Activated CD8-positive, alpha-beta memory T cell treated with anti-CD3 and anti-CD28 coated beads, Interleukin-2, amount 50 U/mL, for 1 hour (primary cell): Measurements from ENCODE around the gene OR1J4.
"Not testable (repeated sequence)": the region's sequence is repeated elsewhere in the genome, so short reads cannot be mapped to it uniquely, and the experiment has no call there.

Experiments used
- DNase-seq: peaks from one replicate; pipeline ENCODE4 v3.0.0-alpha.2; 2020; ENCODE audit errors: extremely low read depth

Gene OR1J4, protein sequence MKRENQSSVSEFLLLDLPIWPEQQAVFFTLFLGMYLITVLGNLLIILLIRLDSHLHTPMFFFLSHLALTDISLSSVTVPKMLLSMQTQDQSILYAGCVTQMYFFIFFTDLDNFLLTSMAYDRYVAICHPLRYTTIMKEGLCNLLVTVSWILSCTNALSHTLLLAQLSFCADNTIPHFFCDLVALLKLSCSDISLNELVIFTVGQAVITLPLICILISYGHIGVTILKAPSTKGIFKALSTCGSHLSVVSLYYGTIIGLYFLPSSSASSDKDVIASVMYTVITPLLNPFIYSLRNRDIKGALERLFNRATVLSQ

DNA sequence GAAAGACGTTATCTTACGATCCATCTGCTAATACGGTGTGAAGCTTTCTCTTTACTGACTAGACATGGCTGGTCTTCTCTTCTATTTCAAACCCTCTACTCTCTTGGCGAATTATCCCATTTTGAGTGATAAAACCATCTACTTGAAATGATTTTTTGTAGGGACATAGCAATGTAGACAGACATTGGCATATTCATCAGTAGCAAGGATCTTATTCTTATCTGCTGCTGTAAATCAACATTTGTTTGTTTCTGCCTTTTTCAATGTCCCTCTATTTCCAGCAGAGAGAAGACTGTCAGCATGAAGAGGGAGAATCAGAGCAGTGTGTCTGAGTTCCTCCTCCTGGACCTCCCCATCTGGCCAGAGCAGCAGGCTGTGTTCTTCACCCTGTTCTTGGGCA, at the start of gene OR1J4:
TSS of gene OR1J4 (plus strand) at position 301 of the 400 bp plus-strand sequence. CDS start at position 301, 0 bp downstream.
- no peak for DNase-seq

DNA sequence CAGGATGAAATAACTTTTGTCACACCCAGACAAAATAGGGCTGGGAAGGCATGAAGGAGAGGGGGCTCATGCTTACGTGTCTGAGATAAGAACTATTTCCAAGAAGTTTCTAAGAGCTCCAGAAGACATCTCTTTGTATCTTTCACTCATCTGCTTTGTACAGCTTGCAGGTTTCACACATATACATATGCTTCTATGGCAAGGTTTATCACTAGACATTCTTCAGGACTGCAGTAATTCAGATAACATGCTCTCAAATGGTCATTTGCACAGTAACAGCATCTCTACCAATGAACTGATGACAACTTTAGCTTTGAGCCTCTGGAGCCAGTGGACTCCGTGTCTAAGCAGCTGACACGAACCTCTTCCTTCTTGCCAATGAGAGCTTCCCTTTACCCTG, 44.4 kb upstream of the OR1J4 start:
- DNase-seq = no peak

DNA sequence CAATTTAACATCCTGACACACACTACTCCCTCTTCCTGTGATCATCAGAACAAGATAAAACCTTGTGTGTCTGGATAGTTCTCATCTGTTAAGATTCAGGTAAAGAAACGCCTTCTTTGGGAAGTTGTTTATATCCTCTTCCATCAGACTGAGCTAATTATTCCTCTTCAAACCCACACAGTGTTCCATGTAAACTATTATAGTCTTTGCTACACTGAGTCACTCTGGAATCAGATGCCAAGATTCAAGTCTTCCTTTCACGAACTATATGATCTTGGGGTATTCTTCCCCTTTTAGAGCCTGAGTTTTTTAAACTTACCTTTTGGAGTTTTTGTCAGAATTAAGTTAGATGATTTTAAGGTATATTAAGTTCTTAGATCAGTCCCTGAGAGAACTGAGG, 43.2 kb upstream of the OR1J4 start:
- no peak for DNase-seq

DNA sequence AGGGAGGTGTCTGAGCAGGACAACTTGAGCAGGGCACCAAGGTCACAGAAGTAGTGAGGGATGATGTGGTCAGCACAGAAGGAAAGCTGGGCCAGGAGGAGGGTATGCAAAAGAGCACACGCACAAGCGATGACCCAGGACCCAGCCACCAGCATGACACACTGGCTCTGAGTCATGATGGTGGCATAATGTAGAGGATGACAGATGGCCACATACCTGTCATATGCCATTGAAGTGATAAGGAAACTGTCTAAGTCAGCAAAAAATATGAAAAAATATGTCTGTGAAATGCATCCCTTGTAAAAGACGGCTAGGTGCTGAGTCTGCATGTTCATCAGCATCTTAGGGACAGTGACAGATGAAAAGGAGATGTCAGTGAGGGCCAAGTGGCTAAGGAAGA, 41.6 kb upstream of the OR1J4 start:
- DNase-seq = no peak

DNA sequence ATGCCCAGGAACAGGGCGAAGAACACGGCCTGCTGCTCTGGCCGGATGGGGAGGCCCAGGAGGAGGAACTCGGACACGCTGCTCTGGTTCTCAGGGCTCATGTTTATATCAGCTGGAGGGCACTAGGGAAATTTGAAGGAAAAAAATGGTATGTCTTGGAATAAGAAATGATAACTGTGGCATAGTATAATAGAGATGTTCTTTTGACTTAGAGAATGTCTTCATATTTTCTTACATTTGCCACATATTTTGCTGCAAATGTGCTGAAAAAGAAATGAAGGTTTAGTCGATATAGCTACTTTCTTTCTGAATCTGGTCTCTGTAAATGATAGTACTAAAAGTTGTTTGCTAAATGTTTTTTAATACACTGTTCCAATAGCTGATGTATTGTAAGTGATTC, 41.1 kb upstream of the OR1J4 start, which contains the start of gene OR1J1:
TSS of gene OR1J1 (minus strand) at position 101 of the 400 bp plus-strand sequence. CDS start at position 101, 0 bp downstream.
- DNase-seq = no peak

DNA sequence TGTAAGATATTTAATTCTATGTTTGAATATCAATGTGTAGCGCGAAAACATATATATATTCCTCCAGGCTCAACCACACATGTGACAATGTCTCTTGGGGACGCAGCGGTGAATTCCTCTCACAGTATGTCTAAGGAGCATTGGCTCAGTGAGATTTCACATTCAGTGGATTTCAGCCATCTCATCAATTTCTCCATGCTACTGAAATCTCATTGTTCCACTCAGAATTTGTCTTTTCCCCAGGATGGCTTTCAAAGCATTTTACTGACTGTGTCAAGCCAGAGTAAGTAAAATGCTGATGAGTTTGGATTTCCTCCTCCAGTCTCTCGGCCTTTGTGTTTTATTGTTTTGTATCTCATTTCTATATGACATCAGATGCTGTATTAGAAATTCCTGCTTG, 39.9 kb upstream of the OR1J4 start:
- no peak for DNase-seq

DNA sequence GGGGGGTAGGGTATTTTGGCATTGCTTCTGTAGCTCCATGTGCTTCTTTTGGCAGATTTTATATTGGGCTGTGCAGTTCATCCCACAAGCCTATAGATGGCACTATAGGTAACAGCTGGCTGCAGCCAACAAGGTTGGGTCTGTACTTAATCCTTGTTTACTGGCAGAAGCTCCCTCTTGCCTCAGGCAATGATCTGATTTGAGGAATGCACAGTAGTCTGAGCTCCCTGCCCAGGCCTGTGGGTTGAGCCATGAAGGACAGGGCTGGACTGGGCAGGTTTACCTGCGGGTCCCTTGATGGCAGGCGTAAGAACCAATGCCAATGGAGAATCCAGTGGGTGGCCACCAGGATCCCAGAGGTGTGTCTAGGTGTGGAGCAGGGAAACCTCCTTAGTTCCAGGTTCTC, 20.1 kb upstream of the OR1J4 start:
- no peak for DNase-seq

DNA sequence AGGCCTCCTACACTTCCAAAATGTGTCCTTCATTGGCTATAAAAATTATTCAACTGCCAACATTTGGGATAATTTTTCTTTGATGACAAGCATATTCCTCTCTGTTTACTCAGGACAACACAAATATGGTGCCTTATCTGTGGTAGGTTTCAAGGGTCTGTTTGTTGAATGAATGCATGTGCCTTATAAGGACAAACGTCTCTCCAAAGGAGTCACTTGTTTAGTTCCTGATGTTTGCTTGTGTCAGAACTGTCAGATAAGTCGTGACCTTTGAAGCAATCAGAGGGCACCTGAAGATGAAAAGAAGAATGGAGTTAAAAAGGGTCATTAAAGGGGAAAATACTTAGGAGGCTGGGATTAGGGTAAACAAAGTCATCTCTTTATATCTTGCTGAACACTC, 12.0 kb upstream of the OR1J4 start:
- no peak for DNase-seq

DNA sequence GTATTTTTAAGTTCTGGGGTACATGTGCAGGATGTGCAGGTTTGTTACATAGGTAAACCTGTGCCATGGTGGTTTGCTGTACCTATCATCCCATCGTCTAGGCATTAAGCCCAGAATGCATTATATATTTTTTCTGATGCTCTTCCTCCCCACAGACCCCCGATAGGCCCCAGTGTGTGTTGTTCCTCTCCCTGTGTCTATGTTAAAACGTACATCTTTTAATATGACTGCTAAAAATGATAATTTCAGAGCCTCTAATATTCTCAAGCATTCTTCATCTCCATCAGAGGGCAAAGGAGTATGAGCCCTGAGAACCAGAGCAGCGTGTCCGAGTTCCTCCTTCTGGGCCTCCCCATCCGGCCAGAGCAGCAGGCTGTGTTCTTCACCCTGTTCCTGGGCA, 8.4 kb upstream of the OR1J4 start, which contains the start of gene OR1J2:
TSS of gene OR1J2 (plus strand) at position 301 of the 400 bp plus-strand sequence. CDS start at position 301, 0 bp downstream.
- DNase-seq = no peak

DNA sequence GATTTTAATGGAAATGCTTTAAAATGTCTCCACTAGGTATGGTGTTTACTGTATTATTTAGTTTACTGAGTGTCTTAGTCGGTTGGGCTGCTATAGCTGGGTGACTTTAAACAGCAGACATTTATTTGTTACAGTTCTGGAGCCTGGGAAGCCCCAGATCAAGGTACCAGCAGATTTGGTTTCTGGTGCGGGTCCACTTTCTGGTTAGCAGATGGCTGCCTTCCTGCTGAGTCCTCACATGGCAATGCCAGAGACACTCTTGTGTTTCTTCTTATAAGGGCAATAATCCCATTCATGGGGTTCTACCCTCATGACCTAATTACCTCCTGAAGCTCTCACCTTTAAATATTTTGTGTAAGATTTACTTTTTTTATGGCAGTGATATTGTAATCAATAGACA, 715 bp upstream of the OR1J4 start:
- DNase-seq = no peak

DNA sequence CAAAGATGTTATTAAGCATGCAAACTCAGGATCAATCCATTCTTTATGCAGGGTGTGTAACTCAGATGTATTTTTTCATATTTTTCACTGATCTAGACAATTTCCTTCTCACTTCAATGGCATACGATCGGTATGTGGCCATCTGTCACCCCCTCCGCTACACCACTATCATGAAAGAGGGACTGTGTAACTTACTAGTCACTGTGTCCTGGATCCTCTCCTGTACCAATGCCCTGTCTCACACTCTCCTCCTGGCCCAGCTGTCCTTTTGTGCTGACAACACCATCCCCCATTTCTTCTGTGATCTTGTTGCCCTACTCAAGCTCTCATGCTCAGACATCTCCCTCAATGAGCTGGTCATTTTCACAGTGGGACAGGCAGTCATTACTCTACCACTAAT, 435 bp downstream of the OR1J4 start:
- no peak for DNase-seq

DNA sequence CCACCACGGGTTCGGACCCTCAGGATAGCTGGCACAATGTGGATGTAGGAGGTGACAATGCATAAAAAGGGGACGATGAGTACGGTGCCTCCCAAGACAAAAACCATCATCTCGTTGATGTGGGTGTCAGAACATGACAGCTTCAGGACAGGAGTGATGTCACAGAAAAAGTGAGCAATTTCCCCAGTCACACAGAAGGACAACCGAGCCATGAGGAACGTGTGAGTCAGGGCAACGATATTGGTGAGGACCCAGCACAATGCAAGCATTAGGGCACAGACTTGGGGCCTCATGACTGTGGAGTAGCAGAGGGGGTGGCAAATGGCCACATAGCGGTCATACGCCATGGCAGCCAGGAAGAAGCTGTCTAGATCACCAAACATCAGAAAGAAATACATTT, 7.7 kb downstream of the OR1J4 start:
- DNase-seq = no peak

DNA sequence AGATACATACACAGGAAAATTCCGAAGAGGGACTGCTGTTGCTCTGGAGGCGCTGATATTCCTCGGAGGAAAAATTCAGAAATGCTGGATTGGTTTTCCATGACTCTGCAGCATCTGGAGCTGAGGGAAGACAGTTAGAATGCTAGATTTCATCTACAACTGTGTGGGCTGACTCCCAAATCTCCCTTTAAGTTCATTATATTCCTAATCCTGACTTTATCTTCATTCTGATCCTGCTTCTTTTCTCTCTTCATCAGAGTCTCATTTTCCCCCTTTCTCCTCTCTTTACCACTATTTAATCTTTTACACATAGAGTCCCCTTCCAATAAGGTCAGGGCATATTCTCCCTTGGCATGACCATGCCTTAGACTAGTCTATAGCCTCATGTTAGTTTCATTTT, 8.3 kb downstream of the OR1J4 start, which contains the start of gene OR1N1:
TSS of gene OR1N1 (minus strand) at position 101 of the 400 bp plus-strand sequence. CDS start at position 101, 0 bp downstream.
- no peak for DNase-seq

DNA sequence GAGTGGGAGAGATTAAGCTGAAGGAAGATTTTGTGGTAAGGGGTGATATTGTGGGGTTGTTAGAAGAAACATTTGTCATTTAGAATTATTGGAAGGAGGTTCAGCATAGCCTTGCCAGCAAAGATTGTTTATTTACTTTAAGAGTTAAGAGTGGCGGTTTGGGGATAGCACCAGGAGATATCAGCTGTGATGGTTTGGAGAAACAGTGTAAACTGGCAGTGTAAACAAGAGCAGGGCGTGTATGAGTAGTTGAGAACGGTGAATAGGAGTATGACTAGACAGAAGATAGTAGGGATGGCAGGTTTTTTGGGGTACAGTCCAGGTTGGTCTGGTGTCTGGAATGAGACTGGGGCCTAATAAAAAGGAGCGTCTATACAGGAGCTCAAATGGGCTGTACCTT, 12.2 kb downstream of the OR1J4 start:
- not testable (repeated sequence) for DNase-seq

DNA sequence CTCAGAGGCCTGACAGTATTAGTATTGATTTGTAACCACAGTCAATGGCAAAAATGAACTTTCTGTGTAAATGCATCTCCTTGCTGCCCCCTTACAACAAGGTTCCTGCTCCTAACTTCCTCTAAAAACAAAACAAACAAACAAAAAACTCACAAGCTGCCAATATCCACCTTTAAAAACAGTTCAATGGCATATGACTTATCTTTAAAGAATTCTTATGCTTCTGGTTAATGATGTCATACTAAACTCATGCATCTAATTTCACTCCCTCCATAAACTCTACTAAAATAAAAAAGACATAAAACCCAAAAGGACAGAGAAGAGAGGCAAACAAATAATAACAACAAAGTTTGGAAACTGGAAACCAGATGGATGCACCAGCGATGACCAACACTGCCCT, 17.2 kb downstream of the OR1J4 start:
- no peak for DNase-seq

DNA sequence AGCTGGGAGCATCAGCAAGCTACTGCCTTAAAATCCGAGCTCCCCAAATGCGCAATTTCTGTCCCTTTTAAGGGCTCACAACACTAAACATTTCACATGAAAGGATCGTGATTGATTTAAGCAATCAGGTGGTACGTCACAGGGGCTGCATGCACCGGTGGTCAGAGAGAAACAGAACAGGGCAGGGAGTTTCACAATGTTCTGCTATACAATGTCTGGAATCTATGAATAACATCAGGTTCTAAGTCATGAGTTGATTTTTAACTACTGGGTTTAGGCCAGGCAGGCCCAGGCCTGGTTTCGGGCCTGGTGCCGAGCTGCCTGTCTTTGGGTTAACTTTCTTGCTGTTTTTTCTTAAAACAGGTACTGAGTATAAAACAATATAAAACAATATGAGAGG, 18.1 kb downstream of the OR1J4 start:
- DNase-seq = not testable (repeated sequence)

DNA sequence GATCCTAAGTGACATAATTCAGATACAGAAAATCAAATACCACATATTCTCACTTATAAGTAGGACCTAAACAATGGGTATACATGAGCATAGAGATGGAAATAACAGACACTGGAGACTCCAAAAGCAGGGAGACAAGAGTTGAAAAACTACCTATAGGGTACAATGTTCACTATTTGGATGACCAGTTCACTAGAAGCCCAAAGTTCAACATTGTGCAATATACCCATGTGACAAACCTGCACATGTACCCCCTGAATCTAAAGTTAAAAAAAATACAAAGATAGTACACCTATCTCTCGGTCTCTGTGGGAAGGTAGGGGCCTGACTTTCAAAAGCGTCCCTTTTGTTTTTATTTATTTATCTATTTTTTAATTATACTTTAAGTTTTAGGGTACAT, 19.8 kb downstream of the OR1J4 start:
- DNase-seq = no peak

DNA sequence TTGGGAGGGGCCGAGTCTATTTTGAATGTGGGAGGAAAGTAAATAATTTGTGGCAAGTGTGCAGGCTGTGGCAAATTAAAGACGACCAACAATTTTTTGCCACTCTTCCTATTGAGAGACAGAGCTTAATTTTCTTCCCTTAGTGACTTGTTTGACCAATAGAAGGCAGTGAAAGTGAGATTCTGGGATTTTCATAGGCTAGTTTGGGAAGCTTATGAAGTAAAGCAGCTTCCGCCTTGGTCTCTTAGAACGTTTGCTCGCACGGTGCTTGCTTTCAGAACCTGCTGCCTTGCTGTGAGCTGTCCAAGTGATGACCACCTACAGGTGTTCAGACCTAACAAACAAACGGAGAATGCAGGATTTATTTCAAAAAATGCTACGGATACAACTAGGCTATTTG, 27.3 kb downstream of the OR1J4 start:
- no peak for DNase-seq

DNA sequence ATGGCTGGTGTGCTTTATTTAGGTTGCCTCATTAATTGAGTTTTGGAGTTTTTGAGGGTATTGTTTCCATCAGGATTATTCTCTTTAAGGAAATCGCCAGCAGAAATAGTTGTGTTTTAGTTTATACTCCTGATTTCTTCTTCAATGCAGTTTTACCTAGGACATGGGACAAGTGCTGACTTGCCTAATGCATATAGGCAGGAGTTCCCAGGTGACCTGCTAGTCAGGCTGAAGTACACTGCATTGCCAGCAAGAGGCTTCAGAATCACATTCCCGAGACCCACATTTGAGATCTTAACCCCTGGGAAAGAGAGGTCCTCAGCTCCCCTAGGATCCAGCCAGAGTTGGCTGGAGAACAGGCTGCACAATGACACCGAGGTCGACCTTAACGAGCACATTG, 32.4 kb downstream of the OR1J4 start:
- DNase-seq = no peak

DNA sequence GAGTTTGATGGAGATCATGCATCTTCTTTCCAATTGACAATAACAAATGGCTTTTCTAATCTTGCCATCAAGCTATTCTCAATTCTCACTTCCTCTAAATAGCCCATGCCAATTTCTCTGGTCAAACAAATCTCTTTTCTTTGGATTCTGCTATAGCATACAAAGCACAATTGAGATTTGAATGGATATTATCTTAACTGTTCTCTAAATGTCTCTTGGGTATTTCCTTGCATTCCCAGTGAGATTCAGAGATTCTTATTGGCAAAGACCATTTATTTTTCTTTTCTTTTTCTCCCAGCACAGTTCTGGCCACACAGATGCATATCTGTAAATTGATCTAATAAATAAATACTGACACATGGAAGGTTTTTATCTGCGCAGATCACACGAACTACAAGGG, 33.9 kb downstream of the OR1J4 start, which contains the start of gene OR1N2:
TSS of gene OR1N2 (plus strand) at position 301 of the 400 bp plus-strand sequence. CDS start 100 bp downstream, outside the sequence.
- DNase-seq = no peak

DNA sequence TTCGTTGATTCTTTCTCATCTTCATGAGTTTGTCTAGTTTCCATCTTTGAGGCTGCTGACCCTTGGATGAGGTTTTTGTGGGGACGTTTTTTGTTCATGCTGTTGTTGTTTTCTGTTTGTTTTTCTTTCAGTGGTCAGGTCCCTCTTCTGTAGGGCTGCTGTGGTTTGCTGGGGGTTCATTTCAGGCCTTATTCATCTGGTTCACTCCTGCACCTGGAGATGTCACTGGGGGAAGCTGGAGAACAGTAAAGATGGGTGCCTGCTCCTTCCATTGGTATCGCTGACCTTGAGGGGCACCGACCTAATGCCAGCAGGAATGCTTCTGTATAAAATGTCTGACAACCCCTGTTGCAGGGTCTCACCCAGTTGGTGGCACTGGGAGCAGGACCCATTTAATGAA, 42.5 kb downstream of the OR1J4 start:
- no peak for DNase-seq

DNA sequence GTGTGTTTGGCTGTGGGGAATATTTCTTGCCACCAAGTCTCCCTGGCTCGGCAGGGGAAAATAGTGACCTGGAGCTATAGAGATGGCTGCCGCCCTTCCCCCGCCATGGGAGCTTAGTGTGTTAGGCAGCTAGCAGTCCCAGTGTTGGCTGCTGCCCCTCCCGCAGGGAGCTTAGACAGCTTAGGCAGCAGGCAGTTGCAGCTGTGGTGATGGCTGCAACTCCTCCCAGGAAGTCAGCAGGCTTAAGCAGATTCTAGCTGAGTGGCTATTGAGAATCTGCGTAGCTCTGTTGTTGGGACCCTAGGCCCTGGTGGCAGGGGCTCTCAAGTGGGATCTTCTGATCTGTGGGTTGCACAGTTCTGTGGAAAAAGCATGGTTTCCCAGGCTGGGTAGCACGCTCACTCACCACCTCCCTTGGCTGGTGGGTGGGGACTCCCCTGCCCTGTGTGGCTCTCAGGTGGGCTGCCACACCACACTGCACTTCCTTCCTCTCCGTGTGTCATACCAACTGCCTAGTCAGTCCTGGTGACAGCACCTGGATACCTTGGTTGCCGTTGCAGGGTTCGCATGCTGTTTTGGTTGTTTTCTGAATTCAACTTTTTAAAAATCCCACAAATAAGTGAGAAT, 43.3 kb downstream of the OR1J4 start:
- DNase-seq = no peak

DNA sequence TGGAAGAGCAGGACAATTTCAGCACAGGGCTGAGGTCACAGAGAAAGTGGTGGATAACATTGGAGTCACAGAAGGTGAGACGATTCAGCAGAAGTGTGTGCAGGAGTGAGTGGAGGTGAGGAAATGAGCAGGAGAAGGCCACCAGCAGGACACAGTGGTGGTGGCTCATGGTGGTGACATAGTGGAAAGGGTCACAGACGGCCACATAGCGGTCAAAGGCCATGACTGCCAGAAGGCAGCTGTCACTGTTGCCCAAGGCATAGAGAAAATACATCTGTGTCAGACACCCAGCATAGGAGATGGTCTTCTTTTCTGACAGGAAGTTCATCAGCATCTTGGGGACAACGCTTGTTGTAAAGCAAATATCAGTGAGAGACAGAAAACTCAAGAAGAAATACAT, 49.0 kb downstream of the OR1J4 start:
- no peak for DNase-seq
